OCI-LY7 (cell line): ENCODE measurements around the gene DNAJB5.

Experiments used
- CTCF ChIP-seq: fragments of 200-600 bp; sonication (generic); conservative IDR thresholded peaks from 2 replicates; pipeline ENCODE4 v1.5.1; 2014; ENCODE audit warnings: mild to moderate bottlenecking, antibody characterized with exemption, low read length, moderate library complexity, mixed read lengths
- EZH2phosphoT487 ChIP-seq: fragments of 200-600 bp; sonication (generic); IDR thresholded peaks from 2 replicates; pipeline ENCODE4 v1.6.1; 2018; ENCODE audit warnings: low read depth, borderline replicate concordance, mild to moderate bottlenecking, mixed run types, antibody characterized with exemption, low read length, moderate library complexity, mixed read lengths

GRCh38 chr9:35001803-35002502, 12.4 kb downstream of the DNAJB5 start:
- no peak for TF ChIP-seq CTCF
- TF ChIP-seq EZH2phosphoT487, result no peak
